K562 (cell line): ENCODE results near the gene MRPL10. TPM values are rescaled to one million over a fixed set of nuclear protein-coding genes. Genes with fewer than 3 reads are reported as not detected.

Experiments used
- AFF4 ChIP-seq: sonication (generic); formaldehyde crosslinking; IDR thresholded peaks from 2 replicates; pipeline ENCODE4 v1.8.0; 2023; ENCODE audit warnings: mild to moderate bottlenecking, missing genetic modification reagents
- BACH1 ChIP-seq: fragments of 200-800 bp; sonication (Bioruptor generic); IDR thresholded peaks from 2 replicates; pipeline ENCODE4 v1.6.1; 2016; ENCODE audit warnings: missing genetic modification characterization, missing compliant biosample characterization
- BCLAF1 ChIP-seq, 2 experiments: fragments of 450-650 bp in 1 of 2; IDR thresholded peaks; 2 replicates each; pipeline ENCODE4 v1.6.1; 2011 to 2017; ENCODE audit warnings: low read depth in 2 of 2, antibody characterized with exemption in 1 of 2, borderline replicate concordance in 1 of 2, low read length in 1 of 2, mild to moderate bottlenecking in 1 of 2, mixed read lengths in 1 of 2; ENCODE audit not compliant: control insufficient read depth in 1 of 2
- CSDE1 ChIP-seq, 2 experiments: fragments of 450-650 bp; IDR thresholded peaks; 2 replicates each; pipeline ENCODE4 v1.6.1; 2016; ENCODE audit warnings: mild to moderate bottlenecking in 1 of 2
- DEAF1 ChIP-seq: fragments of 450-650 bp; formaldehyde crosslinking; IDR thresholded peaks from 2 replicates; pipeline ENCODE4 v1.4.0; 2020; ENCODE audit warnings: mild to moderate bottlenecking, moderate library complexity
- EGR1 ChIP-seq: fragments of 450-650 bp; conservative IDR thresholded peaks from 2 replicates; pipeline ENCODE4 v1.6.1; 2017; ENCODE audit warnings: mild to moderate bottlenecking
- IRF9 ChIP-seq: fragments of 450-650 bp; IDR thresholded peaks from 2 replicates; pipeline ENCODE4 v1.6.1; 2016; ENCODE audit warnings: missing biosample characterization, missing genetic modification characterization
- JUND ChIP-seq, 2 experiments: IDR thresholded peaks; 2 replicates in 1 of 2; 3 replicates in 1 of 2; pipeline ENCODE4 v1.6.1; 2011; ENCODE audit warnings: borderline replicate concordance in 2 of 2, low read depth in 2 of 2, low read length in 2 of 2, improper control_type of control experiment in 1 of 2, missing biosample characterization in 1 of 2, missing genetic modification characterization in 1 of 2, missing genetic modification reagents in 1 of 2
- MTA1 ChIP-seq: fragments of 450-650 bp; IDR thresholded peaks from 2 replicates; pipeline ENCODE4 v1.6.1; 2017; ENCODE audit warnings: borderline replicate concordance
- NCOA4 ChIP-seq: fragments of 450-650 bp; IDR thresholded peaks from 2 replicates; pipeline ENCODE4 v1.6.1; 2018; ENCODE audit warnings: mild to moderate bottlenecking; ENCODE audit not compliant: partially characterized antibody
- PHF20 ChIP-seq: fragments of 450-650 bp; IDR thresholded peaks from 2 replicates; pipeline ENCODE4 v1.6.1; 2018; ENCODE audit not compliant: partially characterized antibody
- POLR2AphosphoS2 ChIP-seq: IDR thresholded peaks from 2 replicates; pipeline ENCODE4 v1.6.1; 2012; ENCODE audit warnings: low read length, improper control_type of control experiment
- SMARCB1 ChIP-seq: IDR thresholded peaks from 2 replicates; pipeline ENCODE4 v1.6.1; 2011; ENCODE audit warnings: improper control_type of control experiment, low read depth; ENCODE audit not compliant: insufficient read length
- STAG1 ChIP-seq: sonication (generic); formaldehyde crosslinking; IDR thresholded peaks from 2 replicates; pipeline ENCODE4 v1.5.0; 2020; ENCODE audit warnings: missing genetic modification reagents, borderline replicate concordance
- ZBTB17 ChIP-seq: fragments of 450-650 bp; formaldehyde crosslinking; IDR thresholded peaks from 2 replicates; pipeline ENCODE4 v1.4.0; 2020; ENCODE audit warnings: mild to moderate bottlenecking
- ZNF232 ChIP-seq: sonication (generic); formaldehyde crosslinking; IDR thresholded peaks from 2 replicates; pipeline ENCODE4 v1.8.0; 2022; ENCODE audit warnings: mild to moderate bottlenecking, missing genetic modification reagents
- ZNF354B ChIP-seq: fragments of 250-450 bp; sonication (Bioruptor Pico); IDR thresholded peaks from 2 replicates; pipeline ENCODE4 v1.4.0; 2020
- ZNF41 ChIP-seq: fragments of 250-450 bp; sonication (Bioruptor Pico); conservative IDR thresholded peaks from 2 replicates; pipeline ENCODE4 v1.4.0; 2020; ENCODE audit warnings: mild to moderate bottlenecking
- ZNF766 ChIP-seq: fragments of 200-800 bp; sonication (Bioruptor generic); conservative IDR thresholded peaks from 2 replicates; pipeline ENCODE4 v1.6.1; 2016; ENCODE audit warnings: missing genetic modification characterization, missing compliant biosample characterization
- polyA plus RNA-seq, 8 experiments: library from polyadenylated mRNA; depleted of rRNA in 4 of 8; stranded (reverse) in 5 of 8; unstranded in 3 of 8; fragments of >200 nt; fragmentation: Nextera tagmentation in 2 of 8; fragmentation: Illumina TruSeq in 1 of 8; extraction: Ambion mirVana in 2 of 8; extraction: Trizol in 1 of 8; gene quantifications; 2 replicates each; pipeline versions ENCODE4 v1.2.1 to v1.2.3, GENCODE V29; 2011 to 2014; ENCODE audit warnings: inconsistent platforms in 1 of 8, missing spikeins in 1 of 8
- total RNA-seq, 7 experiments: library from RNA; depleted of rRNA in 6 of 7; stranded (reverse); fragments of >200 nt in 6 of 7; fragmentation: Illumina TruSeq in 2 of 7; extraction: Trizol in 2 of 7; gene quantifications; 2 replicates each; pipeline versions ENCODE4 v1.2.1 to v1.2.3, GENCODE V29; 2011 to 2021; ENCODE audit warnings: low replicate concordance in 1 of 7

Gene MRPL10
- total and polyA plus RNA-seq, 9 of the 15 experiments (the other 6 are each of a cell fraction or from before 2014, with no cell fraction given), result 27.8 to 105 (median 67.3) TPM

GRCh38 chr17:47785538-47786123, 45.7 kb downstream of the MRPL10 start (continued):
- TF ChIP-seq AFF4 (no peak), POLR2AphosphoS2 (no peak), SMARCB1 (no peak), CSDE1 (IDR thresholded peaks at IDR 0.05) (no peak), DEAF1 (CRISPR knock-in tag) (no peak), MTA1 (no peak), ZNF232 (CRISPR knock-in tag) (0 out of 2 replicates have a peak, but pooled peaks have one; percentile 38), ZNF766 (CRISPR knock-in tag) (0 out of 2 replicates have a peak, but pooled peaks have one; percentile 38), ZBTB17 (no peak), ZNF41 (CRISPR knock-in tag) (no peak), ZNF354B (CRISPR knock-in tag) (no peak), BACH1 (tag) (peak; percentile 32; the same call in 1 of the 2 replicates), IRF9 (tag) (no peak), NCOA4 (no peak), STAG1 (CRISPR knock-in tag) (no peak), BCLAF1 (IDR thresholded peaks at IDR 0.05; ENCODE audit: borderline replicate concordance in 1 of 2, control insufficient read depth in 1 of 2, low read depth in 2 of 2, low read length in 1 of 2) (no peak), PHF20 (no peak), JUND (IDR thresholded peaks at IDR 0.05; ENCODE audit: borderline replicate concordance, low read depth, low read length) (no peak), JUND (tag; IDR thresholded peaks at IDR 0.05; ENCODE audit: borderline replicate concordance, low read depth, low read length) (no peak), EGR1 (no peak)
